GM12878 (cell line): Measurements from ENCODE around the gene CD68. TPM values are rescaled to one million over a fixed set of nuclear protein-coding genes. Genes with fewer than 3 reads are reported as not detected.

Experiments
- ATAC-seq: fragments of 200-7000 bp; cut with Tn5 transposase; 3 replicates; pipeline ENCODE4 v1.9.1; 2020; ENCODE audit warnings: mild to moderate bottlenecking, moderate library complexity
- BruUV-seq: library from RNA; stranded (reverse); fragments of 400-500 nt; replicated peaks from 2 replicates; lab custom pipeline; 2021; lab: Mats Ljungman, UMichigan
- CTCF ChIA-PET: fragments of 300-600 bp; sonication (Branson Sonifier 250); formaldehyde crosslinking; extraction: SDS; loops from one replicate; lab custom pipeline; 2021; ENCODE audit warnings: inconsistent platforms; lab: Yijun Ruan, JAX
- POLR2A ChIA-PET: fragments of 350-600 bp; formaldehyde crosslinking; extraction: SDS; loops from one replicate; lab custom pipeline; 2021; ENCODE audit warnings: inconsistent platforms; lab: Charles Lee
- RAD21 ChIA-PET: fragments of 300-600 bp; sonication (Branson Sonifier 250); formaldehyde crosslinking; loops from one replicate; lab custom pipeline; 2023; ENCODE audit warnings: antibody characterized with exemption; ENCODE audit not compliant: unreplicated experiment; lab: Charles Lee
- SMC1A ChIA-PET: fragments of 300-600 bp; sonication (Branson Sonifier 250); formaldehyde crosslinking; loops from one replicate; lab custom pipeline; 2023; ENCODE audit not compliant: unreplicated experiment, uncharacterized antibody; lab: Charles Lee
- DNase-seq: peaks from one replicate; pipeline ENCODE4 v3.0.0-alpha.2; 2011; ENCODE audit warnings: low read depth, low spot score
- FAIRE-seq: peaks from 3 replicates; lab custom pipeline; 2011; peaks lifted over from hg19 to GRCh38; lab: Jason Lieb, UNC
- H2AFZ ChIP-seq: 2 replicates; pipeline ENCODE4 v1.6.0; 2011; ENCODE audit warnings: low read depth, low read length, control low read depth; ENCODE audit not compliant: control insufficient read depth
- H3K27ac ChIP-seq: 2 replicates; pipeline ENCODE4 v1.5.1; 2011; ENCODE audit warnings: control low read depth; ENCODE audit not compliant: control insufficient read depth, insufficient read depth
- H3K27me3 ChIP-seq, 2 experiments: replicated peaks in 1 of 2; 2 replicates each; pipeline versions ENCODE4 v1.6.0 to v1.6.1; 2011; ENCODE audit warnings: low read length in 1 of 2; ENCODE audit not compliant: control insufficient read depth in 2 of 2, insufficient read depth in 2 of 2
- H3K36me3 ChIP-seq, 2 experiments: 2 replicates each; pipeline ENCODE4 v1.5.1; 2011; ENCODE audit warnings: low read length in 1 of 2; ENCODE audit not compliant: control insufficient read depth in 2 of 2, insufficient read depth in 2 of 2
- H3K4me1 ChIP-seq: 2 replicates; pipeline ENCODE4 v1.6.1; 2011; ENCODE audit warnings: mild to moderate bottlenecking, low read length, moderate library complexity, mixed read lengths; ENCODE audit not compliant: control insufficient read depth, insufficient read depth
- H3K4me2 ChIP-seq: 2 replicates; pipeline ENCODE4 v1.6.0; 2011; ENCODE audit warnings: control low read depth; ENCODE audit not compliant: control insufficient read depth, insufficient read depth
- H3K4me3 ChIP-seq: fragments of 200-600 bp; sonication (generic); 2 replicates; pipeline ENCODE4 v1.5.1; 2016
- H3K79me2 ChIP-seq: 2 replicates; pipeline ENCODE4 v1.6.0; 2011; ENCODE audit warnings: low read length; ENCODE audit not compliant: control insufficient read depth, insufficient read depth
- H3K9ac ChIP-seq: 2 replicates; pipeline ENCODE4 v1.8.0; 2011; ENCODE audit warnings: low read length, control low read depth, mixed read lengths; ENCODE audit not compliant: control insufficient read depth, insufficient read depth
- H3K9me3 ChIP-seq: replicated peaks from 3 replicates; pipeline ENCODE4 v1.5.1; 2011; ENCODE audit warnings: mild to moderate bottlenecking, low read length; ENCODE audit not compliant: control insufficient read depth, insufficient read depth
- H4K20me1 ChIP-seq: 2 replicates; pipeline ENCODE4 v1.6.0; 2011; ENCODE audit not compliant: control insufficient read depth, insufficient read depth
- DPF2 ChIP-seq: fragments of 450-650 bp; IDR thresholded peaks from 2 replicates; pipeline ENCODE4 v1.6.1; 2017; ENCODE audit warnings: mild to moderate bottlenecking
- IKZF1 ChIP-seq: fragments of 450-650 bp; conservative IDR thresholded peaks from 2 replicates; pipeline ENCODE4 v1.6.1; 2017; ENCODE audit warnings: antibody characterized with exemption, mild to moderate bottlenecking
- NRF1 ChIP-seq: conservative IDR thresholded peaks from 2 replicates; pipeline ENCODE4 v1.6.1; 2011; ENCODE audit warnings: mild to moderate bottlenecking, low read depth, low read length, improper control_type of control experiment
- PAX8 ChIP-seq: fragments of 450-650 bp; IDR thresholded peaks from 2 replicates; pipeline ENCODE4 v1.6.1; 2017; ENCODE audit warnings: mild to moderate bottlenecking, moderate library complexity
- SMAD5 ChIP-seq: IDR thresholded peaks from 2 replicates; pipeline ENCODE4 v1.6.1; 2016; ENCODE audit warnings: antibody characterized with exemption, low read depth
- SREBF1 ChIP-seq: IDR thresholded peaks from 2 replicates; pipeline ENCODE4 v1.6.1; 2012; ENCODE audit warnings: mild to moderate bottlenecking, low read length
- STAT1 ChIP-seq: fragments of 450-650 bp; conservative IDR thresholded peaks from 2 replicates; pipeline ENCODE4 v1.6.1; 2014; ENCODE audit warnings: antibody characterized with exemption, mild to moderate bottlenecking
- TCF3 ChIP-seq: IDR thresholded peaks from 2 replicates; pipeline ENCODE4 v1.6.1; 2012; ENCODE audit warnings: low read depth, mild to moderate bottlenecking, low read length, borderline replicate concordance; ENCODE audit not compliant: insufficient read depth
- YY1 ChIP-seq: IDR thresholded peaks from 2 replicates; pipeline ENCODE4 v1.6.1; 2011; ENCODE audit warnings: low read depth, mild to moderate bottlenecking, low read length
- WGBS: methylation state at CpG from one replicate; pipeline ENCODE4 v1.1.6; 2016; ENCODE audit warnings: low lambda C conversion rate; ENCODE audit not compliant: insufficient replicate concordance, insufficient coverage; ENCODE audit errors: missing lambda C conversion rate; 5-methylcytosine and 5-hydroxymethylcytosine counted together
- in situ Hi-C: fragments of 300-500 bp; cut with MboI; formaldehyde crosslinking; loops from 9 replicates; pipeline ENCODE4 v1.14.3; 2018; ENCODE audit warnings: mixed read lengths
- intact Hi-C: fragments of 100-400 bp; cut with micrococcal nuclease; formaldehyde crosslinking; loops from one replicate; pipeline ENCODE4 v1.14.2; 2022; ENCODE audit not compliant: unreplicated experiment
- polyA plus RNA-seq, 11 experiments: library from polyadenylated mRNA; depleted of rRNA in 4 of 11; unstranded in 6 of 11; stranded (reverse) in 5 of 11; fragments of >200 nt; fragmentation: Nextera tagmentation in 4 of 11; fragmentation: Illumina TruSeq in 1 of 11; extraction: Ambion mirVana in 4 of 11; extraction: Trizol in 1 of 11; gene quantifications; 1 replicate in 1 of 11; 2 replicates in 10 of 11; pipeline versions ENCODE4 v1.2.1 to v1.2.3, GENCODE V29; 2011 to 2016; ENCODE audit warnings: inconsistent platforms in 2 of 11, missing spikeins in 2 of 11, low read depth in 1 of 11
- total RNA-seq, 4 experiments: library from RNA; depleted of rRNA in 3 of 4; stranded (reverse); fragments of >200 nt in 3 of 4; fragmentation: Illumina TruSeq in 1 of 4; extraction: Trizol in 1 of 4; gene quantifications; 2 replicates each; pipeline versions ENCODE4 v1.2.1 to v1.2.3, GENCODE V29; 2013 to 2021

CD68 gene
- total and polyA plus RNA-seq, 10 of the 15 experiments (the other 5 are each of a cell fraction or from before 2014, with no cell fraction given): 2.6 to 6.9 (median 3.8) TPM

GRCh38 chr17:7559320-7560171 is 19.9 kb upstream of the CD68 start:
- ATAC-seq: no peak
- intact Hi-C loops (loop anchor here (2.0 to 5.0 kb wide), 4 partner anchors 37 to 203 kb away; partner anchors contain the start of genes FGF11 and TMEM102), in situ Hi-C loops (loop anchor here (25.0 kb wide), 1 partner anchor 522 kb away; the partner anchor contains the start of genes SLC16A11 and SLC16A13)
- Histone ChIP-seq H3K4me3 (peak overlapping the region; percentile 66; the same call in 1 of the 2 replicates), H3K4me2 (peak overlapping the region; percentile 92), H3K4me1 (peaks cover 37% of the 10 kb centered on the region), H3K79me2 (peaks cover 29% of the 10 kb centered on the region), H3K9ac (peak overlapping the region; percentile 70), H3K9me3 (no peaks in the 10 kb centered on the region), H3K36me3 (peaks cover 0 to 2% of the 10 kb centered on the region in 2 experiments; a peak in 1 of 4 replicates), H4K20me1 (no peaks in the 10 kb centered on the region), H2AFZ (no peak overlapping the region), H3K27me3 (no peaks in the 10 kb centered on the region), H3K27ac (0 out of 2 replicates have a peak overlapping the region, but pooled peaks have one; percentile 2)
- ChIA-PET RAD21 (interaction anchor here (0.6 to 4.9 kb wide), 27 partner anchors 12 to 278 kb away, joined by 3 to 84 read pairs (median 5); partner anchors contain the start of genes ACAP1, CD68, CHRNB1 and FGF11), CTCF (interaction anchor here (0.6 to 6.2 kb wide), 45 partner anchors 7 to 282 kb away, joined by 3 to 192 read pairs (median 7); partner anchors contain the start of genes ACAP1, CD68, CHRNB1 and FGF11), POLR2A (interaction anchor here (0.5 to 4.2 kb wide), 17 partner anchors 7 to 204 kb away, joined by 3 to 36 read pairs (median 4); partner anchors contain the start of genes MPDU1, POLR2A, TMEM102 and TMEM95), SMC1A (interaction anchor here (0.8 to 4.9 kb wide), 34 partner anchors 10 to 230 kb away, joined by 3 to 67 read pairs (median 5); partner anchors contain the start of genes CD68, TMEM102, TMEM95 and TNFSF12)
- FAIRE-seq: no peak
- BruUV-seq: no TSS peak
- no peak for DNase-seq
- TF ChIP-seq IKZF1: 0 out of 2 replicates have a peak, but pooled peaks have one; percentile 19
- no peak for TF ChIP-seq NRF1
- TF ChIP-seq SREBF1: no peak
- TF ChIP-seq SMAD5: no peak
- TF ChIP-seq PAX8: no peak
- TF ChIP-seq DPF2: no peak
- TF ChIP-seq TCF3: no peak
- TF ChIP-seq STAT1: no peak
- TF ChIP-seq YY1: no peak
- WGBS: 83% methylated on average over 16 of the region's 18 CpGs
